Lower lobe of right lung (tissue), 2 donors: Measurements from ENCODE around the gene ARL10. TPM values are rescaled to one million over a fixed set of nuclear protein-coding genes. Genes with fewer than 3 reads are reported as not detected.
"Not testable (repeated sequence)": the region's sequence is repeated elsewhere in the genome, so short reads cannot be mapped to it uniquely, and the experiment has no call there.

Source experiments
- ATAC-seq, 2 donors: fragments of 200-7000 bp; cut with Tn5 transposase; one replicate each; pipeline ENCODE4 v1.9.1; 2020 to 2022; ENCODE audit warnings: mild to moderate bottlenecking in 2 of 2, moderate library complexity in 2 of 2
- DNase-seq: peaks from one replicate; pipeline ENCODE4 v3.0.0-alpha.2; 2020
- H3K27ac ChIP-seq: fragments of 200-600 bp; one replicate; pipeline ENCODE4 v1.8.0; 2022
- H3K27me3 ChIP-seq: fragments of 200-600 bp; one replicate; pipeline ENCODE4 v1.8.0; 2022; ENCODE audit warnings: low read depth
- H3K36me3 ChIP-seq: fragments of 200-600 bp; one replicate; pipeline ENCODE4 v1.8.0; 2022; ENCODE audit warnings: mild to moderate bottlenecking
- H3K4me1 ChIP-seq: fragments of 200-600 bp; one replicate; pipeline ENCODE4 v1.8.0; 2022
- H3K4me3 ChIP-seq: fragments of 200-600 bp; one replicate; pipeline ENCODE4 v1.8.0; 2022; ENCODE audit warnings: mild to moderate bottlenecking
- H3K9me3 ChIP-seq: fragments of 200-600 bp; one replicate; pipeline ENCODE4 v1.8.0; 2022
- intact Hi-C: fragments of 100-400 bp; cut with DNase I; formaldehyde crosslinking; loops from one replicate; pipeline ENCODE4 v1.11.0; 2022
- total RNA-seq: library from RNA; stranded (reverse); fragmentation: NEBNext Ultra II Directional; extraction: Animal tissue kit (Norgen Biotek cat#: 25700); gene quantifications from one replicate; pipeline ENCODE4 v1.2.1, GENCODE V29; 2021
- TF ChIP-seq, protein P1 (sequence below): fragments of 200-600 bp; IDR thresholded peaks from one replicate; pipeline ENCODE4 v1.8.0; 2022; ENCODE audit warnings: antibody characterized with exemption, mild to moderate bottlenecking
- donor health status: DM: no; HTN: yes; CAD: no; lungs with severe emphysema.

The ARL10 gene
- total RNA-seq, 1 donor from 2014 or later: 5.4 TPM

DNA sequence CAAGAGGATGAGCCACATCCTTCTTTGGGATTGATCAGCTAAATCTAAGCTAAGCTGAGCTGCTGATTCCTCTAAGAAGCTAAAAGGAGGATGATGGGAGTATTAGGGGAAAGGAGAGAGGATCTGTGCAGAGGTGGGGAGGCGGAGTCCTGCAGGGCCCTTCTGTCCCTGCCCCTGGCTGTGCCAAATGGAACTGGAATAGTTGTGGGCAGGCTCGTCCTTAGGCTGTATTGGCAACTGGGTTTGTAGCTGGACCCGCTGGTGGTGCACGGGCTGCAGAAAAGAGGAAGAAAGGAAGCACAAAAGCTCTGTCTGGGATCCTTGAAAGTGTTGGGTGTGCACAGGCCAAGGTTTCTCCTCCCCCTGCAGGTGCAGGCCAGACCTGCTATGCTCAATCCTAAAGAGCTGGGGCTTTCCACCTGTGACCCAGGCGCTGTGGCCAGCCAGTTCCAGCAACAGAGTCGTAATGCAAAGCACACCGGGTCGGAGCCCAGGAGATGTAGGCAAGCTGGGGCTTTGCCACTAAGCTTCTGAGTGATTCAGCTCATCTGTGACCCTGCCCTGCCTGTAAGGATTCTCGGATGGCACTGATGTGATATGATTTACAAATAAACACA is 41.3 kb downstream of the ARL10 start:
- TF ChIP-seq, protein P1, sequence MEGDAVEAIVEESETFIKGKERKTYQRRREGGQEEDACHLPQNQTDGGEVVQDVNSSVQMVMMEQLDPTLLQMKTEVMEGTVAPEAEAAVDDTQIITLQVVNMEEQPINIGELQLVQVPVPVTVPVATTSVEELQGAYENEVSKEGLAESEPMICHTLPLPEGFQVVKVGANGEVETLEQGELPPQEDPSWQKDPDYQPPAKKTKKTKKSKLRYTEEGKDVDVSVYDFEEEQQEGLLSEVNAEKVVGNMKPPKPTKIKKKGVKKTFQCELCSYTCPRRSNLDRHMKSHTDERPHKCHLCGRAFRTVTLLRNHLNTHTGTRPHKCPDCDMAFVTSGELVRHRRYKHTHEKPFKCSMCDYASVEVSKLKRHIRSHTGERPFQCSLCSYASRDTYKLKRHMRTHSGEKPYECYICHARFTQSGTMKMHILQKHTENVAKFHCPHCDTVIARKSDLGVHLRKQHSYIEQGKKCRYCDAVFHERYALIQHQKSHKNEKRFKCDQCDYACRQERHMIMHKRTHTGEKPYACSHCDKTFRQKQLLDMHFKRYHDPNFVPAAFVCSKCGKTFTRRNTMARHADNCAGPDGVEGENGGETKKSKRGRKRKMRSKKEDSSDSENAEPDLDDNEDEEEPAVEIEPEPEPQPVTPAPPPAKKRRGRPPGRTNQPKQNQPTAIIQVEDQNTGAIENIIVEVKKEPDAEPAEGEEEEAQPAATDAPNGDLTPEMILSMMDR: no peak
- DNase-seq (no peak), ATAC-seq (no peak)
- peaks cover 60% of the 10 kb centered on the region for H3K36me3 ChIP-seq
- H3K9me3 ChIP-seq: no peaks in the 10 kb centered on the region
- intact Hi-C loops: no loop called here
- H3K4me1 ChIP-seq: peaks cover 7% of the 10 kb centered on the region
- no peaks in the 10 kb centered on the region for H3K27me3 ChIP-seq
- no peak overlapping the region for H3K4me3 ChIP-seq
- no peak overlapping the region for H3K27ac ChIP-seq

DNA sequence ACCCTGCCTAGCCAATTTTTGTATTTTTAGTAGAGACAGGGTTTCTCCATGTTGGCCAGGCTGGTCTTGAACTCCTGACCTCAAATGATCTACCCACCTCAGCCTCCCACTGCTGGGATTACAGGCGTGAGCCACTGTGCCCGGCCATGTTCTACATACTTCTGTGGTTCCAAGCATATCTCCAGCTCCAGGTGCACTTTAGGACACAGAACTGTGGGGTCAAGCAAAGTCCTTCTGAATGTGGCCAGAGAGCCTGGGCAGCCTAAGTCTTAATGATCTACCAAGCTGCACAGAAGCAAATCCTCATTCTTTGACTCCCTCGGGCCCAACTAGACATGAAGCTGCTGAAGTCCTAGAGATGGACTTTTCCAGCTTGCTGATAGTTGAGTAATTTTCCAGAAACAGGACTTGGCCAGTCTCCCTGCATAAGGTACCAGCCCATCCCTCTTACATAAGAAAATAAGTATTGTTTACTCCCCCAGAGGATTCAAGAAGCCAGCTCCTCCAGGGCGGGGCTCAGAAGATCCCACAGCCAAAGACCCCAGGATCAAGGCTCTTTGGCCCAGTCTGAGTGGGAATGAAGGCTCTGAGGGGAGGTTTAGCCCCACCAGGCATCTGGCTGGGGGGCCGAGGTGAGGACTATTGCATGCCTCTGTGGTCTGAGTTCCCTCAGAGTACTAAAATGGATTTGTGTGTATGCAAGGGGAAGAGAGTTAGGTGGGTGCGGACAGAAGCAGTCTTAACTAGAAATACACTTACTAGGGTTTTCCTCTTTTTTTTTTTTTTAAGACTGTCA is 42.4 kb downstream of the ARL10 start:
- Histone ChIP-seq H3K27ac (no peak overlapping the region), H3K36me3 (peaks cover 60% of the 10 kb centered on the region), H3K9me3 (no peaks in the 10 kb centered on the region), H3K4me3 (no peak overlapping the region), H3K4me1 (peaks cover 15% of the 10 kb centered on the region), H3K27me3 (no peaks in the 10 kb centered on the region)
- ATAC-seq (no peak), DNase-seq (no peak)
- intact Hi-C loops: no loop called here
- TF ChIP-seq, protein P1: no peak

- Histone ChIP-seq H3K36me3 (peaks cover 60% of the 10 kb centered on the region), H3K4me1 (peaks cover 21% of the 10 kb centered on the region)
- DNase-seq, ATAC-seq, H3K4me3 ChIP-seq, H3K9me3 ChIP-seq, H3K27me3 ChIP-seq, intact Hi-C loops, H3K27ac ChIP-seq: not testable (repeated sequence)
Measured at GRCh38 chr5:176408252-176408573, 42.9 kb downstream of the ARL10 start.

DNA sequence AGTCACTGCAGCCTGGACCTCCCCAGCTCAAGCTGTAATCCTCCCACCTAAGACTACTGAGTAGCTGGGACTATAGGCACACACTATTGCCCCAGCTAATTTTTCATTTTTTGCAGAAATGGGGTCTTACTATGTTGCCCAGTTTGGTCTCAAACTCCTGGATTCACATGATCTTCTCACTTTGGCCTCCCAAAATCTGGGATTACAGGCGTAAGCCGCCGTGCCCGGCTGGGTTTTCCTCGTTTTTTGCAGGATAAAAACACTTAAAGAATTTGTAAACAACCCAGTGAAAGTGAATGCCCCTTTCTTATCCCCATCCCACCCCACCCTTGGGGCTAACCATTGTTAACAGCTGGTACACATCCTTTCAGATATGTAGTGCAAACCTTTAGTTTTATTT is 43.3 kb downstream of the ARL10 start:
- Histone ChIP-seq H3K36me3 (peaks cover 60% of the 10 kb centered on the region), H3K27ac (no peak overlapping the region), H3K4me1 (peaks cover 25% of the 10 kb centered on the region), H3K27me3 (no peaks in the 10 kb centered on the region), H3K4me3 (no peak overlapping the region), H3K9me3 (no peaks in the 10 kb centered on the region)
- intact Hi-C loops: no loop called here
- TF ChIP-seq, protein P1: no peak
- no peak for DNase-seq
- no peak for ATAC-seq

GRCh38 chr5:176409765-176410164 is 44.5 kb downstream of the ARL10 start:
- Histone ChIP-seq H3K27me3 (no peaks in the 10 kb centered on the region), H3K36me3 (peaks cover 55% of the 10 kb centered on the region), H3K4me3 (no peak overlapping the region), H3K27ac (no peak overlapping the region), H3K9me3 (no peaks in the 10 kb centered on the region), H3K4me1 (peaks cover 37% of the 10 kb centered on the region)
- ATAC-seq (no peak), DNase-seq (no peak)
- TF ChIP-seq, protein P1: no peak
- intact Hi-C loops: no loop called here

DNA sequence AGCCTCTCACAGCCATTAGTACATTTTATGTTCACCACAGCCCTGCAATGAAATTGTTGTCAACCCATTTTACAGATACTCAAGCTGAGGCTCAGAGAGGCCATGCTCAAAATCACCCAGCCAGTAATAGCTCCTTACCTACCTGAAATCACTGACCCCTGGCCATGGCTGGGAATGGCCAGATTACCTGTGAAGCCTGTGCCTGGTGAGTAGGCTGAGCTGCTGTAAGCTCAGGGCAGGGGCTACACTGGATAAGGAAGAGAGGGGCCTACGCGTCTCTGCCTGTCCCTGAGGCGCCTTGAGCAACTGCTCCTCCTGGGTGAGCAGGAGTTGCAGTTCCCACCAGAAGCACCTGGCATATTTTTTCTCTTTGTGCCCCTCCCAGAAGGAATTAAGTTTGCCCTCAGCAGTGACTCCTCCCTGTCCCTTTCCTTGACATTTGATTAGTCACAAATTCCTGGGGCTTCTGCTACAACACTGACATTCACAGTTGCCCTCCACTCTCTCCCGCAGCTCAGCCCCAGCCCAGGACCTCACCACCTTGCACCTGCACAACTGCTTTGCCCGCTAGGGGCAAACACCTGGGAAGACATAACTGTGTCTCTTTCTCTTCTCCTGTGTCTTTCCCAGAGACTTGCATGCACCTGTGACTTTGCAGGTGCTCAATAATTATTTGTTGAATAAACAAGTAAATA is 45.3 kb downstream of the ARL10 start:
- intact Hi-C loops: no loop called here

More for the DNA sequence above, 45.3 kb downstream of the ARL10 start:
- peaks cover 50% of the 10 kb centered on the region for H3K36me3 ChIP-seq
- H3K27ac ChIP-seq: no peak overlapping the region
- ATAC-seq (no peak), DNase-seq (no peak)
- no peak overlapping the region for H3K4me3 ChIP-seq
- H3K9me3 ChIP-seq: no peaks in the 10 kb centered on the region
- peaks cover 45% of the 10 kb centered on the region for H3K4me1 ChIP-seq
- H3K27me3 ChIP-seq: no peaks in the 10 kb centered on the region
- TF ChIP-seq, protein P1: no peak
